K562 (cell line): ENCODE data around the gene ALK. TPM values are rescaled to one million over a fixed set of nuclear protein-coding genes. Genes with fewer than 3 reads are reported as not detected.

Experiments
- ATAC-seq: fragments of 200-7000 bp; cut with Tn5 transposase; 3 replicates; pipeline ENCODE4 v1.9.1; 2020; ENCODE audit warnings: moderate library complexity
- BruUV-seq: library from RNA; stranded (reverse); fragments of 400-500 nt; replicated peaks from 2 replicates; lab custom pipeline; 2021; lab: Mats Ljungman, UMichigan
- CTCF ChIA-PET: fragments of 300-600 bp; formaldehyde crosslinking; extraction: SDS; loops from one replicate; lab custom pipeline; 2021; ENCODE audit warnings: low intra/inter-chr PET ratio; lab: Yijun Ruan, JAX
- POLR2A ChIA-PET: fragments of 300-600, 350-650 bp; sonication (Branson Sonifier 250); formaldehyde crosslinking; extraction: SDS; loops from one replicate; lab custom pipeline; 2021; ENCODE audit warnings: antibody characterized with exemption, inconsistent platforms; lab: Yijun Ruan, JAX
- DNase-seq, 4 experiments: peaks; one replicate each; pipeline versions ENCODE4 v3.0.0 to v3.0.0-alpha.2; 2011 to 2018; ENCODE audit warnings: low spot score in 3 of 4, mixed read lengths in 3 of 4; ENCODE audit errors: extremely low read depth in 1 of 4
- FAIRE-seq: peaks from 2 replicates; lab custom pipeline; 2011; peaks lifted over from hg19 to GRCh38; lab: Jason Lieb, UNC
- H2AFZ ChIP-seq: 2 replicates; pipeline ENCODE4 v1.6.0; 2011; ENCODE audit warnings: low read depth, low read length, control low read depth, inconsistent platforms
- H3K27ac ChIP-seq: fragments of 200-600 bp; 3 replicates; pipeline ENCODE4 v1.8.0; 2011; ENCODE audit warnings: low read depth, mild to moderate bottlenecking, control low read depth, inconsistent platforms, low read length, moderate library complexity, mixed read lengths; ENCODE audit errors: extremely low read depth
- H3K27me3 ChIP-seq, 2 experiments: fragments of 300-600 bp in 1 of 2; 2 replicates in 1 of 2; 3 replicates in 1 of 2; pipeline versions ENCODE4 v1.6.0 to v1.8.0; 2011; ENCODE audit warnings: inconsistent platforms in 2 of 2, low read length in 2 of 2, mild to moderate bottlenecking in 1 of 2, mixed read lengths in 1 of 2, moderate library complexity in 1 of 2; ENCODE audit not compliant: control insufficient read depth in 2 of 2, insufficient read depth in 2 of 2
- H3K36me3 ChIP-seq: fragments of 300-600 bp; 3 replicates; pipeline ENCODE4 v1.8.0; 2011; ENCODE audit warnings: mild to moderate bottlenecking, low read length, inconsistent platforms; ENCODE audit not compliant: control insufficient read depth, insufficient read depth
- H3K4me1 ChIP-seq, 2 experiments: fragments of 200-600 bp in 1 of 2; replicated peaks in 1 of 2; 2 replicates in 1 of 2; 3 replicates in 1 of 2; pipeline versions ENCODE4 v1.5.1 to v1.8.0; 2011; ENCODE audit warnings: inconsistent platforms in 2 of 2, low read length in 2 of 2, mild to moderate bottlenecking in 1 of 2, mixed read lengths in 1 of 2, moderate library complexity in 1 of 2; ENCODE audit not compliant: control insufficient read depth in 2 of 2, insufficient read depth in 2 of 2
- H3K4me2 ChIP-seq: 2 replicates; pipeline ENCODE4 v1.6.1; 2011; ENCODE audit warnings: low read length, control low read depth, inconsistent platforms, mixed read lengths; ENCODE audit not compliant: insufficient read depth
- H3K4me3 ChIP-seq: fragments of 200-600 bp; sonication (generic), shearing (Covaris generic); 2 replicates; pipeline ENCODE4 v1.5.1; 2016; ENCODE audit warnings: control low read depth, inconsistent platforms
- H3K79me2 ChIP-seq: fragments of 200-600 bp; 3 replicates; pipeline ENCODE4 v1.8.0; 2011; ENCODE audit warnings: low read length, inconsistent platforms; ENCODE audit not compliant: control insufficient read depth, insufficient read depth
- H3K9ac ChIP-seq, 2 experiments: 2 replicates each; pipeline versions ENCODE4 v1.6.0 to v1.6.1; 2011; ENCODE audit warnings: low read depth in 2 of 2, low read length in 2 of 2, control low read depth in 1 of 2, inconsistent platforms in 1 of 2, mild to moderate bottlenecking in 1 of 2, mixed read lengths in 1 of 2; ENCODE audit not compliant: insufficient read depth in 1 of 2
- H3K9me1 ChIP-seq: one replicate; pipeline ENCODE4 v1.6.0; 2011; ENCODE audit warnings: inconsistent platforms, mild to moderate bottlenecking, low read length, moderate library complexity; ENCODE audit not compliant: control insufficient read depth, insufficient read depth
- H3K9me3 ChIP-seq: replicated peaks from 2 replicates; pipeline ENCODE4 v1.5.1; 2011; ENCODE audit warnings: low read depth, low read length, inconsistent platforms; ENCODE audit not compliant: control insufficient read depth, insufficient read depth
- H4K20me1 ChIP-seq: replicated peaks from 2 replicates; pipeline ENCODE4 v1.6.1; 2011; ENCODE audit warnings: low read length, inconsistent platforms, mixed read lengths; ENCODE audit not compliant: control insufficient read depth, insufficient read depth
- CREB5 ChIP-seq: fragments of 250-450 bp; sonication (Bioruptor Pico); IDR thresholded peaks from 2 replicates; pipeline ENCODE4 v1.5.0; 2020; ENCODE audit warnings: mild to moderate bottlenecking
- E2F6 ChIP-seq, 2 experiments: IDR thresholded peaks; 2 replicates each; pipeline ENCODE4 v1.6.1; 2011; ENCODE audit warnings: borderline replicate concordance in 1 of 2, control low read depth in 1 of 2, low read depth in 1 of 2, low read length in 1 of 2, mild to moderate bottlenecking in 1 of 2, mixed read lengths in 1 of 2, moderate library complexity in 1 of 2; ENCODE audit not compliant: insufficient read depth in 1 of 2, insufficient read length in 1 of 2, poor library complexity in 1 of 2, severe bottlenecking in 1 of 2; ENCODE audit errors: extremely low read depth in 1 of 2
- GMEB1 ChIP-seq: fragments of 250-450 bp; sonication (Bioruptor Pico); IDR thresholded peaks from 2 replicates; pipeline ENCODE4 v1.4.0; 2020; ENCODE audit warnings: mild to moderate bottlenecking
- RB1 ChIP-seq: fragments of 450-650 bp; IDR thresholded peaks from 2 replicates; pipeline ENCODE4 v1.6.1; 2017; ENCODE audit warnings: low read depth, mild to moderate bottlenecking
- SMAD1 ChIP-seq: fragments of 150-350 bp; IDR thresholded peaks from 2 replicates; pipeline ENCODE4 v1.6.1; 2014; ENCODE audit warnings: low read length, low read depth; ENCODE audit not compliant: partially characterized antibody
- ZBTB40 ChIP-seq, 2 experiments: fragments of 450-650 bp in 1 of 2; sonication (generic) in 1 of 2; formaldehyde crosslinking in 1 of 2; IDR thresholded peaks; 2 replicates each; pipeline versions ENCODE4 v1.7.1 to v1.9.0; 2016 to 2022; ENCODE audit warnings: inconsistent platforms in 1 of 2, mild to moderate bottlenecking in 1 of 2, missing genetic modification reagents in 1 of 2
- ZNF445 ChIP-seq: fragments of 250-450 bp; sonication (Bioruptor Pico); IDR thresholded peaks from 2 replicates; pipeline ENCODE4 v1.4.0; 2020; ENCODE audit warnings: low read depth, mild to moderate bottlenecking, moderate library complexity
- ZNF780A ChIP-seq: fragments of 250-450 bp; sonication (Bioruptor Pico); IDR thresholded peaks from 2 replicates; pipeline ENCODE4 v1.5.0; 2021; ENCODE audit warnings: mild to moderate bottlenecking
- WGBS: fragments of 100-300 bp; shearing (Covaris generic); methylation state at CpG from one replicate; pipeline ENCODE4 v1.1.6; 2016; ENCODE audit warnings: low coverage, mixed read lengths; ENCODE audit not compliant: insufficient coverage; ENCODE audit errors: missing lambda C conversion rate; 5-methylcytosine and 5-hydroxymethylcytosine counted together
- in situ Hi-C: fragments of 300-500 bp; cut with MboI; formaldehyde crosslinking; loops from 4 replicates; pipeline ENCODE4 v1.15.0; 2018; ENCODE audit warnings: inconsistent platforms, mixed read lengths
- intact Hi-C: fragments of 100-400 bp; cut with micrococcal nuclease; formaldehyde crosslinking; loops from 2 replicates; pipeline ENCODE4 v1.14.2; 2022
- polyA plus RNA-seq, 8 experiments: library from polyadenylated mRNA; depleted of rRNA in 4 of 8; stranded (reverse) in 5 of 8; unstranded in 3 of 8; fragments of >200 nt; fragmentation: Nextera tagmentation in 2 of 8; fragmentation: Illumina TruSeq in 1 of 8; extraction: Ambion mirVana in 2 of 8; extraction: Trizol in 1 of 8; gene quantifications; 2 replicates each; pipeline versions ENCODE4 v1.2.1 to v1.2.3, GENCODE V29; 2011 to 2014; ENCODE audit warnings: inconsistent platforms in 1 of 8, missing spikeins in 1 of 8
- total RNA-seq, 7 experiments: library from RNA; depleted of rRNA in 6 of 7; stranded (reverse); fragments of >200 nt in 6 of 7; fragmentation: Illumina TruSeq in 2 of 7; extraction: Trizol in 2 of 7; gene quantifications; 2 replicates each; pipeline versions ENCODE4 v1.2.1 to v1.2.3, GENCODE V29; 2011 to 2021; ENCODE audit warnings: low replicate concordance in 1 of 7

Gene ALK
- total and polyA plus RNA-seq, 9 of the 15 experiments (the other 6 are each of a cell fraction or from before 2014, with no cell fraction given) = not detected

- DNase-seq (no peak), ATAC-seq (no peak), FAIRE-seq (no peak)
- intact Hi-C loops (no loop called here), in situ Hi-C loops (no loop called here)
- no peak overlapping the region for H3K4me2 ChIP-seq
- no peak overlapping the region for H2AFZ ChIP-seq
- no peaks in the 10 kb centered on the region for H3K4me1 ChIP-seq
- H4K20me1 ChIP-seq = no peaks in the 10 kb centered on the region; the same call in 1 of the 2 replicates
- H3K9ac ChIP-seq = no peak overlapping the region
- H3K9me3 ChIP-seq = no peaks in the 10 kb centered on the region
- no peak overlapping the region for H3K27ac ChIP-seq
- no TSS peak for BruUV-seq
- H3K4me3 ChIP-seq = no peak overlapping the region
- ChIA-PET CTCF (interaction anchor here (0.6 kb wide), 1 partner anchor 59 kb away, joined by 3 read pairs; no protein-coding TSS in a partner anchor), POLR2A (no interaction called here)
- peaks cover 0 to 23% of the 10 kb centered on the region in 2 experiments; a peak in 3 of 5 replicates for H3K27me3 ChIP-seq
- H3K36me3 ChIP-seq = no peaks in the 10 kb centered on the region
- H3K9me1 ChIP-seq = no peaks in the 10 kb centered on the region
- 0% methylated on average over 5 of the region's 5 CpGs for WGBS
- no peaks in the 10 kb centered on the region for H3K79me2 ChIP-seq
- TF ChIP-seq E2F6 (IDR thresholded peaks at IDR 0.05; ENCODE audit: borderline replicate concordance in 1 of 2, extremely low read depth in 1 of 2, insufficient read depth in 1 of 2, insufficient read length in 1 of 2, low read depth in 1 of 2, low read length in 1 of 2, poor library complexity in 1 of 2, severe bottlenecking in 1 of 2) (no peak), ZNF445 (CRISPR knock-in tag) (no peak), RB1 (no peak), ZBTB40 (IDR thresholded peaks at IDR 0.05) (no peak), ZBTB40 (CRISPR knock-in tag; IDR thresholded peaks at IDR 0.05) (no peak), GMEB1 (CRISPR knock-in tag) (no peak), SMAD1 (no peak), ZNF780A (CRISPR knock-in tag) (no peak), CREB5 (no peak)
Observed at GRCh38 chr2:29269765-29270109, 651.6 kb downstream of the ALK start.
